Common myeloid progenitor, CD34-positive (primary cell): Measurements from ENCODE around the gene STAT4.

Experiments
- CTCF ChIA-PET: fragments of 350-600 bp; sonication (Branson Sonifier 250); formaldehyde crosslinking; loops from one replicate; lab custom pipeline; 2021; ENCODE audit warnings: antibody characterized with exemption; lab: Charles Lee
- POLR2A ChIA-PET: fragments of 350-600 bp; sonication (Branson Sonifier 250); formaldehyde crosslinking; loops from one replicate; lab custom pipeline; 2021; ENCODE audit warnings: antibody characterized with exemption; lab: Charles Lee
- DNase-seq, 3 donors: peaks; one replicate each; pipeline versions ENCODE4 v3.0.0 to v3.0.0-alpha.2; 2013
- H3K27ac ChIP-seq, 2 experiments: 1 replicate in 1 of 2; 2 replicates in 1 of 2; pipeline ENCODE4 v1.7.0; 2013; ENCODE audit warnings: inconsistent platforms in 2 of 2, low read length in 2 of 2, mild to moderate bottlenecking in 2 of 2, low read depth in 1 of 2, moderate library complexity in 1 of 2; ENCODE audit not compliant: severe bottlenecking in 2 of 2, insufficient read depth in 1 of 2, poor library complexity in 1 of 2
- H3K27me3 ChIP-seq, 5 experiments: replicated peaks in 2 of 5; 1 replicate in 3 of 5; 2 replicates in 2 of 5; pipeline versions ENCODE4 v1.6.1 to v1.7.0; 2013; ENCODE audit warnings: low read length in 4 of 5, mild to moderate bottlenecking in 2 of 5, moderate library complexity in 2 of 5, inconsistent platforms in 1 of 5; ENCODE audit not compliant: insufficient read depth in 5 of 5, control insufficient read depth in 4 of 5
- H3K36me3 ChIP-seq, 4 experiments: 1 replicate in 2 of 4; 2 replicates in 2 of 4; pipeline versions ENCODE4 v1.6.1 to v1.7.0; 2013; ENCODE audit warnings: low read length in 3 of 4, control low read depth in 1 of 4, mild to moderate bottlenecking in 1 of 4; ENCODE audit not compliant: control insufficient read depth in 4 of 4, insufficient read depth in 4 of 4
- H3K4me1 ChIP-seq, 4 experiments: 1 replicate in 3 of 4; 2 replicates in 1 of 4; pipeline versions ENCODE4 v1.6.1 to v1.7.1; 2013; ENCODE audit warnings: low read length in 3 of 4, mild to moderate bottlenecking in 3 of 4, control low read depth in 1 of 4, inconsistent platforms in 1 of 4, moderate library complexity in 1 of 4; ENCODE audit not compliant: control insufficient read depth in 4 of 4, insufficient read depth in 4 of 4; ENCODE audit errors: control extremely low read depth in 1 of 4
- H3K4me3 ChIP-seq, 7 experiments: 1 replicate in 4 of 7; 2 replicates in 3 of 7; pipeline versions ENCODE4 v1.5.1 to v1.7.0; 2013; ENCODE audit warnings: mild to moderate bottlenecking in 7 of 7, low read length in 6 of 7, moderate library complexity in 6 of 7, inconsistent platforms in 2 of 7, low read depth in 2 of 7, control low read depth in 1 of 7; ENCODE audit not compliant: insufficient read depth in 4 of 7, control insufficient read depth in 1 of 7; ENCODE audit errors: extremely low read depth in 1 of 7
- H3K9me3 ChIP-seq, 5 experiments: 1 replicate in 4 of 5; 2 replicates in 1 of 5; pipeline versions ENCODE4 v1.6.1 to v1.7.1; 2013; ENCODE audit warnings: low read length in 4 of 5, mild to moderate bottlenecking in 2 of 5, inconsistent platforms in 1 of 5, low read depth in 1 of 5, moderate library complexity in 1 of 5; ENCODE audit not compliant: control insufficient read depth in 4 of 5, insufficient read depth in 2 of 5; ENCODE audit errors: control extremely low read depth in 1 of 5
- WGBS: methylation state at CpG from one replicate; pipeline ENCODE4 v1.1.5; 2013; ENCODE audit not compliant: insufficient coverage; 5-methylcytosine and 5-hydroxymethylcytosine counted together

Gene STAT4

DNA sequence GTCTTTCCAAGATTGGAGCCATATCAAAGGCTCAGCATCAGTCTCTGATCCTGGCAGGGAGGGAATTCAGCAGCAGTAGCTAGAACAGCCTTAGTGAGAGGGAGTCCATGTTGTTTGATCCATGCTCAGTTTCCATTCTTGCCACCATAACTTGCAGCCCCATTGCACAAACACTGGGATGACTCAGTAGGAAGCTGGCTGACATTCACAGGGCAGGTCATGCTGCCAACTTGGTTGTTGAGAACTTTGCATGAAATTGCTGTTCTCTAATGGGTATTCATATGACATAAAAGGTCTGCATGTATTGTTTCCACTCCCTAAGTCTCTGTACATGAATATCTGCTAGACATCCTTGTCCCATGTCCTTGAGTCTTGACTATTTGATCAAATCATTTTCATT is 29.9 kb upstream of the STAT4 start:
- H3K27me3 ChIP-seq, result no peaks in the 10 kb centered on the region
- no peaks in the 10 kb centered on the region for H3K9me3 ChIP-seq
- DNase-seq, result no peak
- ChIA-PET CTCF (interaction anchor here (1.4 kb wide), 1 partner anchor 44 kb away, joined by 3 read pairs; no protein-coding TSS in a partner anchor), POLR2A (no interaction called here)
- no peak overlapping the region for H3K4me3 ChIP-seq
- H3K4me1 ChIP-seq, result no peaks in the 10 kb centered on the region
- H3K36me3 ChIP-seq, result no peaks in the 10 kb centered on the region
- no peak overlapping the region for H3K27ac ChIP-seq

- CTCF ChIA-PET, result interaction anchor here (1.4 kb wide), 1 partner anchor 43 kb away, joined by 3 read pairs; no protein-coding TSS in a partner anchor
- no peaks in the 10 kb centered on the region for H3K27me3 ChIP-seq
- H3K4me1 ChIP-seq, result no peaks in the 10 kb centered on the region
- no peak for DNase-seq
- no peak overlapping the region for H3K4me3 ChIP-seq
- POLR2A ChIA-PET, result no interaction called here
- H3K27ac ChIP-seq, result no peak overlapping the region
- H3K9me3 ChIP-seq, result no peaks in the 10 kb centered on the region
- no peaks in the 10 kb centered on the region for H3K36me3 ChIP-seq
- 100% methylated on average over 1 of the region's 2 CpGs for WGBS
Observed at GRCh38 chr2:191180276-191180675, 29.5 kb upstream of the STAT4 start.

GRCh38 chr2:191178806-191179514 is 28.2 kb upstream of the STAT4 start:
- Histone ChIP-seq H3K4me3 (no peak overlapping the region), H3K36me3 (no peaks in the 10 kb centered on the region), H3K27ac (no peak overlapping the region), H3K9me3 (no peaks in the 10 kb centered on the region), H3K27me3 (no peaks in the 10 kb centered on the region), H3K4me1 (no peaks in the 10 kb centered on the region)
- 96% methylated on average over 8 of the region's 8 CpGs for WGBS
- CTCF ChIA-PET, result interaction anchor here (4.4 kb wide), 1 partner anchor 14 kb away, joined by 17 read pairs; no protein-coding TSS in a partner anchor
- DNase-seq, result no peak
- POLR2A ChIA-PET, result interaction anchor here (0.7 kb wide), 1 partner anchor 317 kb away, joined by 3 read pairs; no protein-coding TSS in a partner anchor

DNA sequence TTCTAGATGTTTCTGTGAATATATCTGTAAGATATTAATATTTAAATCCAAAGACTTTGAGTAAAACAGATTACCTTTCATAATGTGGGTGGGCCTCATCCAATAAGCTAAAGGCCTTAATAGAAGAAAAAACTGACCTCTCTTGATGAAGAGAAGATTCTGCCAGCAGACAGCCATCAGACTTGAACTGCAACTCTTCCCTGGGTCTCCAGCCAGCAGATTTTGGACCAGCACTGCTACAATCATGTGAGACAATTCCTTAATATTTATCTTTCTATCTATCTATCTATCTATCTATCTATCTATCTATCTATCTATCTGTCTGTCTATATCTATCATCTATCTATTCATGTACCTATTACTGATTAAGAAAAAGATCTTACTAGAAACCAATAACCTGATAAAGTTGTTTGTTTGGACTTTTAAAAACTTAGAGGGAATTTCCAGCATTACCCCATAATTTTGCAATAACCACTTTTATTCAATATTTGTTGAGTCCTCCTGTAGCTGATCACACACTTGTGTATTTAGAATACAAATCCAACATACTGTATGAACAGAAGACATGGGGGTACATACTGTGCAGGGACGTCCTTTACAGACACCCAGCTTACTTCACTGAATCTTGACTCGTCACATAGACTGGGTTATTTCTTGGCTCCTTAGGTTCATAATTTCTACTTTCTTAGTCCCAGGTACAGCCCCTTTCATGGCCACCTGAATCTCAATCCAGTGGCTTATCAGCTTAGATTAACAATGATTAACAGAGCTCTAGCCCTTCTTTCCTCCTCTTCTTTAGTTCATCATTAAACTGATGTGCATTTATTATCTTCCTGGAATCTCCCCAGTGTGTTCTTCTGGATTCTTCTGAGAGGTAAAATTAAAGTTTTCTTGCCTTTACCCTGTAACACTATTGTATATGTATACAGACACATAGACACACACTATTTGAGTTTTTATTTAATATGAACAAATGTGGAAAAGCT is 27.2 kb upstream of the STAT4 start:
- CTCF ChIA-PET, result interaction anchor here (1.3 to 4.4 kb wide), 2 partner anchors 13 to 17 kb away, joined by 3 to 17 read pairs; no protein-coding TSS in a partner anchor
- DNase-seq, result no peak
- Histone ChIP-seq H3K4me1 (no peaks in the 10 kb centered on the region), H3K27me3 (no peaks in the 10 kb centered on the region), H3K27ac (no peak overlapping the region), H3K4me3 (no peak overlapping the region), H3K36me3 (no peaks in the 10 kb centered on the region), H3K9me3 (no peaks in the 10 kb centered on the region)
- POLR2A ChIA-PET, result no interaction called here
- 100% methylated on average over 1 of the region's 2 CpGs for WGBS

DNA sequence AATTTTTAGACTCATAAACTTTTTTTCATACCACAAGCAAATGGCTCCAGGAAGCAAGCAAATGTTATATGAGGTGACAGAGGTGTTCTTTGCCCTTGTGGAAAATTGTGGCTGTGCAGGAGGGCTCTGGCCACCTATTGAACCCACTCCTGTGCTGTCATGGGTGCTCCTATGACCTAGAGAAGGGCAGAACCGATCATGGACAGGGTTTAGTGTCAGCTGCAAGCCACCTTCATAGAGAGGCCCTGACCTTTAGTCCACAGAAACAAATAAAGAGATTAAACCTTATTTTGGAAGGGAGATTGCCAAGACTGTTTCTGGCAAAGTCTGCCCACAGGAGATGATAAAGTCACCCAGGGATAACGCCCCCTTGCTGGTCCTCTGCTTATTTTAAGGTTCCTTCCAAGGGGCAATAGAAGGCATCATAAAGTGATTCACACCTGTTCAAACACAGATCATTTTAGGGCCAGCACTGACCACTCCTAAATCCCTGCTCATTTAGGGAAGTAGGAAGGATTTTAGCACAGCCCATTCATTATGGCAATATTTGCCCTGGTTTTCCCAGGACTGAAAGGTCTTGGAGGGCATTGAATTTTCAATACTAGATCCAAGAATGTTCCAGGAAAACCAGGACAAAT is 26.1 kb upstream of the STAT4 start:
- no peaks in the 10 kb centered on the region for H3K9me3 ChIP-seq
- 90% methylated on average over 1 of the region's 2 CpGs for WGBS
- no peaks in the 10 kb centered on the region for H3K36me3 ChIP-seq
- no peak overlapping the region for H3K27ac ChIP-seq
- DNase-seq, result no peak
- H3K4me1 ChIP-seq, result no peaks in the 10 kb centered on the region
- H3K4me3 ChIP-seq, result no peak overlapping the region
- CTCF ChIA-PET, result interaction anchor here (1.3 to 4.4 kb wide), 2 partner anchors 12 to 16 kb away, joined by 3 to 17 read pairs; no protein-coding TSS in a partner anchor
- POLR2A ChIA-PET, result no interaction called here
- H3K27me3 ChIP-seq, result no peaks in the 10 kb centered on the region

GRCh38 chr2:191176305-191176704 is 25.5 kb upstream of the STAT4 start:
- H3K4me1 ChIP-seq, result no peaks in the 10 kb centered on the region
- ChIA-PET CTCF (interaction anchor here (1.3 to 4.4 kb wide), 2 partner anchors 11 to 15 kb away, joined by 3 to 17 read pairs; no protein-coding TSS in a partner anchor), POLR2A (no interaction called here)

More at GRCh38 chr2:191176305-191176704, 25.5 kb upstream of the STAT4 start:
- WGBS, result no CpG with 5 or more reads among the region's 1 CpG
- Histone ChIP-seq H3K4me3 (no peak overlapping the region), H3K36me3 (no peaks in the 10 kb centered on the region), H3K27ac (no peak overlapping the region), H3K9me3 (no peaks in the 10 kb centered on the region), H3K27me3 (no peaks in the 10 kb centered on the region)
- DNase-seq, result no peak
